ENCODE measurements around the gene TMPRSS11D. TPM values are rescaled to one million over a fixed set of nuclear protein-coding genes. Genes with fewer than 3 reads are reported as not detected.

TMPRSS11D gene
- total RNA-seq, 1 experiment from 2014 or later = not detected

DNA sequence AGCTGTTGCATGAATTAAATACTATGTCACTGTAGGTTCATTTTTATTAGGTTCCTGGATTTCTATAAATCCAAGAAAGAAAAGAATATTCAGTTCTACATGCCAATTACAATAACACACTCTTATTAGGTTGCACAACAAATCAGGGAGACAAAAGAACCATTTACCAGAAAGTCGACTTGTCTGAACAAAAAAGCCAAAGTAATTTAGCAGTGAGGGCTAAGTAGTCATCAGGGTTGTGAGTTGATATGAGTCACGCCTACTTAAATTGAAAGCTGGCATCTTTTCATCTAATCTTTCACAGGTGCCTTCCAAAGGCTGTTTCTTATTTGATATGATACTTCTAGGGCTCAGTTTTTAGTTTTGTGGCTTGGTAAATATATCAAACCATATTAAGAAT is 104.2 kb downstream of the TMPRSS11D start:
- ChIA-PET RAD21 (ENCODE audit: low non-redundant PET in 1 of 2, low total read pairs in 2 of 2, uncharacterized antibody in 2 of 2, unreplicated experiment in 2 of 2) (no interaction called here), CTCF (no interaction called here), POLR2A (no interaction called here)
- ATAC-seq = no peak
- Histone ChIP-seq H3K79me2 (ENCODE audit: insufficient read depth, low read length) (no peaks in the 10 kb centered on the region), H2AFZ (ENCODE audit: low read depth, low read length, poor library complexity, severe bottlenecking) (no peak overlapping the region), H4K20me1 (ENCODE audit: insufficient read depth) (no peaks in the 10 kb centered on the region), H3K36me3 (ENCODE audit: control insufficient read depth in 1 of 2, insufficient read depth in 2 of 2, low read length in 2 of 2) (no peaks in the 10 kb centered on the region), H3K9me2 (ENCODE audit: insufficient read depth) (no peaks in the 10 kb centered on the region), H3K4me1 (ENCODE audit: control insufficient read depth in 1 of 2, insufficient read depth in 2 of 2, low read length in 2 of 2) (no peaks in the 10 kb centered on the region), H3K9me3 (ENCODE audit: control insufficient read depth in 1 of 2, insufficient read depth in 1 of 2, low read depth in 1 of 2, low read length in 2 of 2) (no peaks in the 10 kb centered on the region), H3K4me3 (replicated peaks in 1 of 2; ENCODE audit: low read depth in 1 of 2, low read length in 2 of 2) (no peak overlapping the region), H3K4me2 (ENCODE audit: low read length) (no peak overlapping the region), H3K27ac (ENCODE audit: low read depth, low read length) (no peak overlapping the region), H3K27me3 (ENCODE audit: insufficient read depth, low read length) (no peaks in the 10 kb centered on the region), H3K9ac (ENCODE audit: low read length) (no peak overlapping the region)
- TF ChIP-seq, protein P1, sequence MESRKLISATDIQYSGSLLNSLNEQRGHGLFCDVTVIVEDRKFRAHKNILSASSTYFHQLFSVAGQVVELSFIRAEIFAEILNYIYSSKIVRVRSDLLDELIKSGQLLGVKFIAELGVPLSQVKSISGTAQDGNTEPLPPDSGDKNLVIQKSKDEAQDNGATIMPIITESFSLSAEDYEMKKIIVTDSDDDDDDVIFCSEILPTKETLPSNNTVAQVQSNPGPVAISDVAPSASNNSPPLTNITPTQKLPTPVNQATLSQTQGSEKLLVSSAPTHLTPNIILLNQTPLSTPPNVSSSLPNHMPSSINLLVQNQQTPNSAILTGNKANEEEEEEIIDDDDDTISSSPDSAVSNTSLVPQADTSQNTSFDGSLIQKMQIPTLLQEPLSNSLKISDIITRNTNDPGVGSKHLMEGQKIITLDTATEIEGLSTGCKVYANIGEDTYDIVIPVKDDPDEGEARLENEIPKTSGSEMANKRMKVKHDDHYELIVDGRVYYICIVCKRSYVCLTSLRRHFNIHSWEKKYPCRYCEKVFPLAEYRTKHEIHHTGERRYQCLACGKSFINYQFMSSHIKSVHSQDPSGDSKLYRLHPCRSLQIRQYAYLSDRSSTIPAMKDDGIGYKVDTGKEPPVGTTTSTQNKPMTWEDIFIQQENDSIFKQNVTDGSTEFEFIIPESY (IDR thresholded peaks at IDR 0.05; ENCODE audit: extremely low read depth, insufficient replicate concordance, low read length) = no peak
- TF ChIP-seq YY1 (IDR thresholded peaks at IDR 0.05; ENCODE audit: extremely low read depth, insufficient replicate concordance, low read depth, low read length) = no peak
- TF ChIP-seq, protein P2, sequence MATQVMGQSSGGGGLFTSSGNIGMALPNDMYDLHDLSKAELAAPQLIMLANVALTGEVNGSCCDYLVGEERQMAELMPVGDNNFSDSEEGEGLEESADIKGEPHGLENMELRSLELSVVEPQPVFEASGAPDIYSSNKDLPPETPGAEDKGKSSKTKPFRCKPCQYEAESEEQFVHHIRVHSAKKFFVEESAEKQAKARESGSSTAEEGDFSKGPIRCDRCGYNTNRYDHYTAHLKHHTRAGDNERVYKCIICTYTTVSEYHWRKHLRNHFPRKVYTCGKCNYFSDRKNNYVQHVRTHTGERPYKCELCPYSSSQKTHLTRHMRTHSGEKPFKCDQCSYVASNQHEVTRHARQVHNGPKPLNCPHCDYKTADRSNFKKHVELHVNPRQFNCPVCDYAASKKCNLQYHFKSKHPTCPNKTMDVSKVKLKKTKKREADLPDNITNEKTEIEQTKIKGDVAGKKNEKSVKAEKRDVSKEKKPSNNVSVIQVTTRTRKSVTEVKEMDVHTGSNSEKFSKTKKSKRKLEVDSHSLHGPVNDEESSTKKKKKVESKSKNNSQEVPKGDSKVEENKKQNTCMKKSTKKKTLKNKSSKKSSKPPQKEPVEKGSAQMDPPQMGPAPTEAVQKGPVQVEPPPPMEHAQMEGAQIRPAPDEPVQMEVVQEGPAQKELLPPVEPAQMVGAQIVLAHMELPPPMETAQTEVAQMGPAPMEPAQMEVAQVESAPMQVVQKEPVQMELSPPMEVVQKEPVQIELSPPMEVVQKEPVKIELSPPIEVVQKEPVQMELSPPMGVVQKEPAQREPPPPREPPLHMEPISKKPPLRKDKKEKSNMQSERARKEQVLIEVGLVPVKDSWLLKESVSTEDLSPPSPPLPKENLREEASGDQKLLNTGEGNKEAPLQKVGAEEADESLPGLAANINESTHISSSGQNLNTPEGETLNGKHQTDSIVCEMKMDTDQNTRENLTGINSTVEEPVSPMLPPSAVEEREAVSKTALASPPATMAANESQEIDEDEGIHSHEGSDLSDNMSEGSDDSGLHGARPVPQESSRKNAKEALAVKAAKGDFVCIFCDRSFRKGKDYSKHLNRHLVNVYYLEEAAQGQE (IDR thresholded peaks at IDR 0.05; ENCODE audit: low read depth) = no peak
- TF ChIP-seq CBX3 (IDR thresholded peaks at IDR 0.05; ENCODE audit: low read depth) = no peak
- TF ChIP-seq SP1 (IDR thresholded peaks at IDR 0.05; ENCODE audit: low read depth) = no peak
- TF ChIP-seq EZH2 (IDR thresholded peaks at IDR 0.05) = no peak
- no peak for TF ChIP-seq ELF1 (IDR thresholded peaks at IDR 0.05; ENCODE audit: borderline replicate concordance, low read depth)
- TF ChIP-seq SRF (IDR thresholded peaks at IDR 0.05; ENCODE audit: low read depth) = no peak
- TF ChIP-seq, protein P3, sequence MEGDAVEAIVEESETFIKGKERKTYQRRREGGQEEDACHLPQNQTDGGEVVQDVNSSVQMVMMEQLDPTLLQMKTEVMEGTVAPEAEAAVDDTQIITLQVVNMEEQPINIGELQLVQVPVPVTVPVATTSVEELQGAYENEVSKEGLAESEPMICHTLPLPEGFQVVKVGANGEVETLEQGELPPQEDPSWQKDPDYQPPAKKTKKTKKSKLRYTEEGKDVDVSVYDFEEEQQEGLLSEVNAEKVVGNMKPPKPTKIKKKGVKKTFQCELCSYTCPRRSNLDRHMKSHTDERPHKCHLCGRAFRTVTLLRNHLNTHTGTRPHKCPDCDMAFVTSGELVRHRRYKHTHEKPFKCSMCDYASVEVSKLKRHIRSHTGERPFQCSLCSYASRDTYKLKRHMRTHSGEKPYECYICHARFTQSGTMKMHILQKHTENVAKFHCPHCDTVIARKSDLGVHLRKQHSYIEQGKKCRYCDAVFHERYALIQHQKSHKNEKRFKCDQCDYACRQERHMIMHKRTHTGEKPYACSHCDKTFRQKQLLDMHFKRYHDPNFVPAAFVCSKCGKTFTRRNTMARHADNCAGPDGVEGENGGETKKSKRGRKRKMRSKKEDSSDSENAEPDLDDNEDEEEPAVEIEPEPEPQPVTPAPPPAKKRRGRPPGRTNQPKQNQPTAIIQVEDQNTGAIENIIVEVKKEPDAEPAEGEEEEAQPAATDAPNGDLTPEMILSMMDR (IDR thresholded peaks at IDR 0.05 in 2 of 3, conservative IDR thresholded peaks at IDR 0.05 in 1 of 3; ENCODE audit: borderline replicate concordance in 1 of 3, insufficient read depth in 1 of 3, low read depth in 2 of 3, low read length in 2 of 3) = no peak
- TF ChIP-seq POLR2A (IDR thresholded peaks at IDR 0.05; ENCODE audit: borderline replicate concordance, extremely low read depth, insufficient read depth, insufficient read length) = no peak
- no peak for TF ChIP-seq TCF7L2 (IDR thresholded peaks at IDR 0.05; ENCODE audit: borderline replicate concordance, extremely low read depth, insufficient read depth, insufficient read length)
- no peak for TF ChIP-seq SIN3A (IDR thresholded peaks at IDR 0.05; ENCODE audit: low read depth)
- no peak for TF ChIP-seq FOSL1 (IDR thresholded peaks at IDR 0.05; ENCODE audit: low read depth)
- no peak for TF ChIP-seq ZNF274 (IDR thresholded peaks at IDR 0.05; ENCODE audit: low read depth, low read length)
- TF ChIP-seq RAD21 (IDR thresholded peaks at IDR 0.05; ENCODE audit: low read depth) = no peak
- no peak for TF ChIP-seq EGR1 (IDR thresholded peaks at IDR 0.05; ENCODE audit: low read depth)
- TF ChIP-seq CEBPB (IDR thresholded peaks at IDR 0.05; ENCODE audit: low read depth) = no peak
- TF ChIP-seq, protein P4, sequence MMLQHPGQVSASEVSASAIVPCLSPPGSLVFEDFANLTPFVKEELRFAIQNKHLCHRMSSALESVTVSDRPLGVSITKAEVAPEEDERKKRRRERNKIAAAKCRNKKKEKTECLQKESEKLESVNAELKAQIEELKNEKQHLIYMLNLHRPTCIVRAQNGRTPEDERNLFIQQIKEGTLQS (IDR thresholded peaks at IDR 0.05) = no peak
- TF ChIP-seq EZH2phosphoT487 (IDR thresholded peaks at IDR 0.05; ENCODE audit: borderline replicate concordance) = no peak
- intact Hi-C loops (cut with micrococcal nuclease) = no loop called here
- DNase-seq (ENCODE audit: low read depth, low spot score) = no peak
- BruUV-seq (replicated peaks) = no TSS peak
